CD1c-positive myeloid dendritic cell (primary cell): ENCODE data around the gene NVL.
"Not testable (repeated sequence)": the region's sequence is repeated elsewhere in the genome, so short reads cannot be mapped to it uniquely, and the experiment has no call there.

Experiments used
- DNase-seq: peaks from one replicate; pipeline ENCODE4 v3.0.0-alpha.2; 2016; ENCODE audit errors: extremely low spot score

The NVL gene

DNA sequence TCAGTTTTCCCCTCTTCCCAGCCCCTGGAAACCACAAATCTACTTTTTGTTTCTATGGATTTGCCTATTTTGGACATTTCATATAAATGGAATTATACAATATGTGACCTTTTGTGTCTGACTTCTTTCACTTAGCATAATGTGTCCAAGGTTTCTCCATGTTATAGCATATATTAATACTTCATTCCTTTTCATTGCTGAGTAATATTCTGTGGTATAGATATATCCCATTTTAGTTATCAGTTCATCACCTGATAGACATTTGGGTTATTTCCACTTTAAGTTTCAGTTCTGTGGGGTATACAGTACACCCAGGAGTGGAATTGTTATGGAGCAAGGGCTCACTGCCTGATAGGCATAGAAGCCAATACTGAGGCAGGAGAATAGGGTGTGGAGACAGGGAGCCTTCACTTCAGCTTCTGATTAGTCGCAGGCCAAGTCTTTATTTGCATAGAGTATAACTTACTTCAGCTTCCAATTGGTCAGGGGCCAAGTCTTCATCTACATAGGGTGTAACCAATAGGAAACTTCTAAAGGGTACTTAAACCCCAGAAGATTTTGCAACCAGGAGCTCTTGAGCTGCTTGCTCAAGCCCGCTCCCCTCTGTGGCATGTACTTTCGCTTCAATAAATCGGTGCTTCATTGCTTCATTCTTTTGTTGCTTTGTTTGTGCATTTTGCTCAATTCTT lies 8.3 kb upstream of the NVL start:
- no peak for DNase-seq

GRCh38 chr1:224333939-224334786 lies 4.2 kb upstream of the NVL start:
- peak; percentile 44 for DNase-seq

DNA sequence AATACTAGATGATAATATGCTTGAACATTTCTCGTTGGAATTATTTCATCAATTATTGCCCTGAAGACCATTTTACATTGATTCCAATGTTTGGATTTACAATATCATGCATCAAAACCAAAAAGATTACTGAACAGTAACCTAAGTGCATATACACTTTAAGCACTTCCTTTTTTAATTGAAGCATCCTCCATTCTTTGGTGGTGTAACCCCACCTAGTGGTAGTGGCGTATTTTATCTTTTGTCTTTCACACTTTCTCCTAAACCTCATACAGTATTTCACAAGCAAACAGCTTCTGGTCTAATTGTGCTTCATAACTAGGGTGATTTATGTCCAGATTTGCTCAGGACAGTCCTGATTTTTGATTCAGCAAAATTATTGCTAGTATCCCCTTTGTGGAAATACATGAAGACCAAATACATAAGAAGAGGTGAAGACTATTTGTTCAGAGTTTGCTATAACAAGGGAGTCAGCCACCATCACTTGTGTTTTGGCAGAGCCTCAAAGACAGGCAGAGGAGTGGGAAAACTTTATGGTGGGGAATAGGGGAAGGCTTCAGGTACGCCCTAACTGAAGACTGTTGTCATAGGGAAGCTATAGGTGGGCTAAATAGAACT lies 3.4 kb upstream of the NVL start:
- DNase-seq = peak; percentile 85

DNA sequence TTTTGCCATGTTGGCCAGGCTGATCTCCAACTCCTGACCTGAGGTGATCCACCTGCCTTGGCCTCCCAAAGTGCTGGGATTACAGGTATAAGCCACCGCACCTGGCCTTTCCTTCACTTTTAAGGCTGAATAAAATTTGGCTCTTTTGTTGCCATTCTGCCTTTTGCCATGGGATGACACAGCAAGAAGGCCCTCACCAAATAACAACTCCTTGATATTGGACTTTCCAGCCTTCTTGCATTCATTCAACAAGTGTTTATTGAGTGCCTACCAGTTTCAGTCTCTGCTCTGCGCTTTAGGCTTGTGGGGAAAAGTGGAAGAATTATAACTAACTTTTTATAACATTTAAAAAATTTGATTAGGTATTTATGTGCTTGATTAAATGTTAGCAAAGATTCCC lies 1.9 kb upstream of the NVL start:
- DNase-seq = no peak

GRCh38 chr1:224331326-224331725 lies 1.4 kb upstream of the NVL start:
- DNase-seq = no peak

GRCh38 chr1:224329484-224329841 lies 509 bp downstream of the NVL start:
- no peak for DNase-seq

DNA sequence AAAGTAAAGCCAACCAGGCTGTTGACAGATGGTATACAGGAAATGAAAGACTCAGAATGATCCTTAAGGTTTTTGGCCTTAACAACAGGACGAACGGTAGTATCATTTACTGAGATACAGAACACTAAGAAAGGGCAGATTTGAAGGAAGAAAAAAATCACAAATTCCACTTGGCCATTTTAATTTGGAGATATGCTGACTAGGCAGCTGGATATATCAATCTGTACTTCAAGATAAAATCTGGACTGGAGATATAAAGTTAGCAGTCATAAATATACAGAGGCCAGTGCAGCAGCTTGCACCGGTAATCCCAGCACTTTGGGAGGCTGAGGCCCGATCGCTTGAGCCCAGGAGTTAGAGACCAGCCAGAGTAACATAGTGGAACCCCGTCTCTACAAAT lies 1.3 kb downstream of the NVL start:
- no peak for DNase-seq

GRCh38 chr1:224325959-224326358 lies 4.0 kb downstream of the NVL start:
- no peak for DNase-seq

DNA sequence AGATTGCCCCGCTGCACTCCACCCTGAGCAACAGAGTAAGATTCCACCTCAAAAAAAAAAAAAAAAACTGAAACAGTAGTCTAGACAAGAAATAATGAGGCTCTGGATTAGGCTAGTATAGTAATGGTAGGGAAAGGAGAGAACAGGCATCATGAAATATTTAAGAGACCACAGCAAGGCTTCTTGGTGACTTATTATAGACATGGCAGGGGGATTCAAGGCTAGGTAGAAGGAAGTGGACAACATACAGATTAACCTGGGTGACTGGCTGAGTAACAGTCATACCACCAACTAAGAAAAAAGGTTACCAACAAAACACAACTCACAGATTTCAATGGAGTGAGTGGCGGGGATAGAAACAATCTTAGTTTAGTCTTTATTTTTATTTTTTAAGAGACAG lies 8.3 kb downstream of the NVL start:
- DNase-seq = no peak

DNA sequence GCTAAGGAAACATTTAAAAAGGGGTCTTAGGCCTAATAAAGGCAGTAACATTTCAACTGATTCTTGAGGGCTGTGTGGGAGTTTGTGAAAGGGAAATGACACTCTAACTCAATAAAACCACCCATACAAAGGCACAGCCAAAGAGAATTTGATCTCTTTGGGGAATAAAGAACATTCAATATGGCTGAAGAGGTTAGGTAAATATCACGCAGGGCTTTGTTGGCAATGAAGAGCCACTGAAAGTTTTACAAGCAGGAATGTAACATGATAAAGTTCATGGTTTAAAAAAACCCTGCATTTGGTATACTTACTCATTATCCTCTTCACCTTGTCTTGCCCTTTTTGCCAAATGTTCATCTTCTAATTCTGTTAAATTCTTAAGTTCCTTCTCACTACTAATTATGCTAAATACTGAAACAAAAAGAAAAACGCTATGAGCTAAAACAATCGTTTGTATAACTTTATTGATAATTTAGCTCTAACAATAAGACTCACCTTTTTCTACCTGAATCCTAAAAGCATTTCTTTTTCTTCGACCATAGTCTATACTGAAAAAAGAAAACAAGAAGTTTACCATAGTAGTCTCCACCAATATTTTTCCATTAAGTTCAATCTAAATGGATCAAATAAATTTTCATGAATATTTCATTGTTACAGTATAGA lies 12.5 kb downstream of the NVL start:
- DNase-seq = no peak

- no peak for DNase-seq
Measured at GRCh38 chr1:224312025-224312424, 17.9 kb downstream of the NVL start.

DNA sequence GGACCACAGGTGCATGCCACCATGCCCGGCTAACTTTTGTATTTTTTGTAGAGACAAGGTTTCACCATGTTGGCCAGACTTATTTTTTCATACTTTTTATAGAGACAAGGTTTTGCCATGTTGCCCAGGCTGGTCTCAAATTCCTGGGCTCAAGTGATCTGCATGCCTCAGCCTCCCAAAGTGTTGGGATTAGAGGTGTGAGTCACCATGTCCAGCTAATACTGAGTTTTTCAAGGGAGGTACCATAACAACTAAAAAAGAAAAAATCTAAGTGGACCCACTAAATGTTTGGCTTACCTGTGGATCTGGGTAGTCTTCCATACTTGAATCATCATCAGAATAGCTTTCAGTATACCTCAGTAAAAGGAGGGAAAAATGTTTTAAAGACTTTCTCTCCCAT lies 18.5 kb downstream of the NVL start:
- DNase-seq = not testable (repeated sequence)

DNA sequence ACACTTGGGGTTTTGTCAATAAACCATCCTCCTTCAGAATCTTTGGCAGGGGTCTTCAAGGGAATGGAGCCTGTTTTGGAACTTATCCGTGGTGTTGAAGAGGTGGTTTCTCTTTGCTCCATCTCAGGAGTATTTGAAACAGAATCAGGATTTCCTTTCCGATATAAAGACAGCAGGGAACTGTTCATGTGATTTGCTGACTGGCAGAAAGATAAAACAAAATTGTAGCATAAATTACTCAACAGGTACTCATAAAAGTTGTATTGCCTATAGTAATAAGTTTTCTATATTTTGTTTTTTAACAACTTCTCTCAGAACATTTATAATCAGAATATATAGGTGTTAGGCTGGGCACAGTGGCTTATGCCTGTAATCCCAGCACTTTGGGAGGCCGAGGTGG lies 21.9 kb downstream of the NVL start:
- no peak for DNase-seq

DNA sequence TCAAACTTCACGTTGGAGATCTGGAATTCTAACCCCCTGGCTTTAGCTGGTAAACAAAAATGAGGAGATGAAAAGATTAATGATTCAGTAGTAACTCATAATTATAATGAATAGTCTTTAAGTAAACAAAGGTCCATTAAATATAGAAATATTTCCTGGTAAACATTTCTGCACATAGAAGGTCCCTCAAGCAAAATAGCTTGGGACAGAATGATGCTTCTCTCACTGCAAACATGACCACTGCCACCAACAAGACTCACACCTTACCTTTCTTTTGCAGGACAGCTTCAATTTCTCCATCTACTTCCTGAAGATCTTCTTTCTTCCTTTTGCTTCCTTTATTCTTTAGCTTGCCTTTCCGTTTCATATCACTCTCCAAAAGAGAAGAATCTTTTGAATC lies 25.2 kb downstream of the NVL start:
- DNase-seq = no peak

- DNase-seq = no peak
Measured at GRCh38 chr1:224302947-224303346, 27.0 kb downstream of the NVL start.

- DNase-seq = no peak
Measured at GRCh38 chr1:224301391-224301790, 28.6 kb downstream of the NVL start.

DNA sequence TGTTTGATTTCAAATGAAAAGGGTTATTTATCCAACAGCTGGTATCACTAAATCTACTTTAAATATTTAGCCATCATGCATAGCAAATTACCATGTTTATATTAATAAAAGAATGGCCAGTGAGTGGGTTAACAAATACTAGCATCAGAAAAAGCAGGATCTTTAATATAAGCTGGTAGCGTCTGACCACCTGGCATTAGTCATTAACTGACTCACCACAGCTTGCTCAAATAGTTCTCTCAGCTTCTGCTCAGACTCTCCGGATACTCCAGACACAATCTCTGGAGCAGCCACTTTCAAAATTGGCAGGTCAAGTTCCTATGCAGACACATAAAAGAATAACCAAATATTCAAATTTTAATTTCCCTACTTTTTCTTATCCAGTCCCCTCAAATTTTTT lies 29.6 kb downstream of the NVL start:
- no peak for DNase-seq

DNA sequence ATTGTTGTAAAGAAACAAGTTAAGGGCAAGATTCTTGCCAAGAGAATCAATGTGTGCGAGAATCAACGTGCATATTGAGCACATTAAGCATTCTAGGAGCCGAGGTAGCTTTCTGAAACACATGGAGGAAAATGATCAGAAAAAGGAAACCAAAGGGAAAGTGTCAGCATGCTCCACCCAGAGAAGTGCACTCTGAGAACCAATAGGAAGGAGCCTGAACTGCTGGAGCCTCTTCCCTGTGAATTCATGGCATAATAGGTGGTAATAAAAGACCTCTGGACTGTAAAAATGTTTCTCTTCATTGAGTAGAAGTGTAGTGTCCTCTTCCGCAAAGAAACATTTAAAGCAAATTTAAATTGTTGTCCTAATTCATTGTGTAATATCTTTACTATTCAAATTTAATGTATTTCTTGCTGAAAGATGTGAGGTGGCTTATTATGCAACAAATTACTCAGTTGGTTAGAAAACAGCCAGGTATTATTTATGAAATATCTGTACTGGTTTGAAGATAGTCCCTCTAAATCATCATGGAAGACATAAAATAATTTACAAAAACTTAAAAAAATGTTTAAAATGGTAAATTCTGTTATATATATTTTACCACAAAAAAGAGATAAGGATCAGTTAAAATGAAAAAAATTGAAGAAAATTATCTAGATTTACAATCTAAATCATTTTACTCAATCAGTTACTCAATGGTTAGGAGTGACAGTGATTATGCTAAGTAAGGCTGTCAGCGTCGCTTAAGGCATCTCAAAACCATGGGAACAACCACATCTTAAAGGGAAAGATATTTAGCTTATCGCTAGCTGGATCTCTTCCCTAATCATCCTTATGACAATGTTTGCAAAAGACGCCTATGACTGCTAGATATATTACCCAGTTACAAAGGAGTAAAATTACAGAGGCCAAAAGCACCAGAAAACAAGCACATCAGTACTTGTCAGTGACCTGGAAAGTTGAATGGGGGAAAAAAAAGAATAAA lies 31.3 kb downstream of the NVL start:
- no peak for DNase-seq

DNA sequence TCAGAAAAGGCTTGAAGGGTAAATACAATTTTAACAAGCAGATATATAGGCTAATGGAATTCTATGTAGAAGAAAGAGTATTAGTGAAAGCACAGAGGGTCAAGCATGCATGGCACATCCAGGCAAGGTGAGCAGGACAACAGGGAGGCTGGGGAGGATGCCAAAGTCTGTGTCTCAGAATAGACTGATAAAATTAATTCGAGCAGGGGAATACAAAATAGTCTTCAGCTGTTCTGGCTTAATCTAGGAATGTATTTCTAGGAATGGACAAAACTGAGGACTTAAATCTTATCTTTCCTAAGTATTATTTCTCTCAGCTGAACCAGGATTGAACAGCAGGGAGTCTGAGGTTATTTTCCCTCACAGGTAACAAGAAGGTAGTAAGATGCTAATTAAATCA lies 35.2 kb downstream of the NVL start:
- DNase-seq = no peak

DNA sequence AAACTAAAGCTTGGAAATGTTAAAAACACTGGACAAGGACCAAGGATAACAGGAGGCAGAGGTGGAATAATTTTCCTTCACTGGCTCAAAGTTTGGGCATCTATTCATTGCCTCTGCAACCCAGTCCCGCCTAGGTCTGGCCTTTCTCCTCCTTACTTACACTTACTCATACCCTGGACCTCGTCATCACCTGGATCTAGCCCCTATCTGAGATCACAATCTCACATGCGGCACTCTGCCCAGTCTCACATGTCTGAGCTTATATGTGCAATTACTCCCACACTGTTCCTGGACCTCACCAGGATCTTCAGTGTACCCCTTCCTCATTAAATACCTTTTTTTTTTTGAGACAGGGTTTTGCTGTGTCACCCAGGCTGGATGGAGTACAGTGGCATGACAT lies 37.6 kb downstream of the NVL start:
- no peak for DNase-seq

- no peak for DNase-seq
Measured at GRCh38 chr1:224289396-224289795, 40.6 kb downstream of the NVL start.
